Body of pancreas (tissue), 4 donors: ENCODE results near the gene CYB5A.

ENCODE experiments used
- POLR2A ChIP-seq, 3 donors: fragments of 450-650 bp; IDR thresholded peaks; one replicate each; pipeline ENCODE4 v1.6.1; 2016; ENCODE audit warnings: antibody characterized with exemption in 3 of 3, mild to moderate bottlenecking in 2 of 3
- TF ChIP-seq, protein P1 (sequence below), 7 experiments: fragments of 450-650 bp in 4 of 7; fragments of 200-600 bp in 3 of 7; sonication (generic) in 3 of 7; IDR thresholded peaks; one replicate each; pipeline ENCODE4 v1.5.1; 2016 to 2019; ENCODE audit warnings: antibody characterized with exemption in 7 of 7

DNA sequence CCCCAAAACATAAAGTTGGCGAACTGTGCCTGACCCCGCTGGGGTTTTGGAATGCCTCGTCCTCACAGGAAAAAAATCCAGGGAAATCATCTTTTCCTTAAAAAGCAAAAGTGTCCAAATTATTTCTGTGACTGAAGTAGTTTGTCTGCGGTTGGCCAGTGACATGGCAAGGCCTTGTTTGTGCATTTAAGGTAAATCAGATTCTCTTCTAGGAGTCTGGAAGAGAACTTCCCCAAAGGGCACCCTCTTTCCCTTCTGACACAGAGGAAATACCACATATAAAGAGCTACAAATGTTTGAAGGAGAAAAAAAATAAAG is 737 bp upstream of the CYB5A start:
- TF ChIP-seq POLR2A (IDR thresholded peaks at IDR 0.05), result no peak
- TF ChIP-seq, protein P1, sequence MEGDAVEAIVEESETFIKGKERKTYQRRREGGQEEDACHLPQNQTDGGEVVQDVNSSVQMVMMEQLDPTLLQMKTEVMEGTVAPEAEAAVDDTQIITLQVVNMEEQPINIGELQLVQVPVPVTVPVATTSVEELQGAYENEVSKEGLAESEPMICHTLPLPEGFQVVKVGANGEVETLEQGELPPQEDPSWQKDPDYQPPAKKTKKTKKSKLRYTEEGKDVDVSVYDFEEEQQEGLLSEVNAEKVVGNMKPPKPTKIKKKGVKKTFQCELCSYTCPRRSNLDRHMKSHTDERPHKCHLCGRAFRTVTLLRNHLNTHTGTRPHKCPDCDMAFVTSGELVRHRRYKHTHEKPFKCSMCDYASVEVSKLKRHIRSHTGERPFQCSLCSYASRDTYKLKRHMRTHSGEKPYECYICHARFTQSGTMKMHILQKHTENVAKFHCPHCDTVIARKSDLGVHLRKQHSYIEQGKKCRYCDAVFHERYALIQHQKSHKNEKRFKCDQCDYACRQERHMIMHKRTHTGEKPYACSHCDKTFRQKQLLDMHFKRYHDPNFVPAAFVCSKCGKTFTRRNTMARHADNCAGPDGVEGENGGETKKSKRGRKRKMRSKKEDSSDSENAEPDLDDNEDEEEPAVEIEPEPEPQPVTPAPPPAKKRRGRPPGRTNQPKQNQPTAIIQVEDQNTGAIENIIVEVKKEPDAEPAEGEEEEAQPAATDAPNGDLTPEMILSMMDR (IDR thresholded peaks at IDR 0.05), result no peak
